T-cell (primary cell): ENCODE results near the gene SNX9. TPM values are rescaled to one million over a fixed set of nuclear protein-coding genes. Genes with fewer than 3 reads are reported as not detected.

ENCODE experiments used
- ATAC-seq, 4 experiments: fragments of 200-7000 bp in 3 of 4; fragments of 150-1000 bp in 1 of 4; cut with Tn5 transposase; replicated peaks in 1 of 4; 1 replicate in 3 of 4; 2 replicates in 1 of 4; pipeline ENCODE4 v1.10.0; 2021; ENCODE audit warnings: moderate library complexity in 3 of 4, mild to moderate bottlenecking in 2 of 4, moderate number of reproducible peaks in 1 of 4
- CTCF ChIA-PET, 2 donors: fragments of 300-600 bp; sonication (Branson Sonifier 250); formaldehyde crosslinking; loops; one replicate each; lab custom pipeline; 2022; ENCODE audit warnings: antibody characterized with exemption in 2 of 2; lab: Charles Lee
- POLR2A ChIA-PET, 2 donors: fragments of 300-600 bp; sonication (Branson Sonifier 250); formaldehyde crosslinking; loops; one replicate each; lab custom pipeline; 2022; ENCODE audit warnings: antibody characterized with exemption in 2 of 2; lab: Charles Lee
- DNase-seq, 35 experiments: peaks; one replicate each; pipeline versions ENCODE4 v3.0.0 to v3.0.0-alpha.2; 2013 to 2023
- H3K27ac ChIP-seq: one replicate; pipeline ENCODE4 v1.5.1; 2013; ENCODE audit warnings: low read length
- H3K27me3 ChIP-seq, 2 experiments: replicated peaks in 1 of 2; 1 replicate in 1 of 2; 2 replicates in 1 of 2; pipeline versions ENCODE4 v1.6.1 to v1.7.0; 2013; ENCODE audit warnings: low read length in 1 of 2, mixed read lengths in 1 of 2; ENCODE audit not compliant: control insufficient read depth in 2 of 2, insufficient read depth in 2 of 2; ENCODE audit errors: extremely low read depth in 1 of 2
- H3K36me3 ChIP-seq, 2 donors: 1 replicate in 1 of 2; 2 replicates in 1 of 2; pipeline versions ENCODE4 v1.6.1 to v1.7.0; 2013; ENCODE audit warnings: low read length in 1 of 2; ENCODE audit not compliant: control insufficient read depth in 2 of 2, insufficient read depth in 1 of 2; ENCODE audit errors: extremely low read depth in 1 of 2
- H3K4me1 ChIP-seq, 2 experiments: 1 replicate in 1 of 2; 2 replicates in 1 of 2; pipeline versions ENCODE4 v1.6.1 to v1.7.0; 2013; ENCODE audit warnings: low read length in 2 of 2, mixed read lengths in 1 of 2; ENCODE audit not compliant: insufficient read depth in 2 of 2, control insufficient read depth in 1 of 2; ENCODE audit errors: extremely low read depth in 1 of 2
- H3K4me3 ChIP-seq, 2 donors: 1 replicate in 1 of 2; 2 replicates in 1 of 2; pipeline versions ENCODE4 v1.5.1 to v1.7.0; 2013; ENCODE audit warnings: mild to moderate bottlenecking in 2 of 2, low read length in 1 of 2, moderate library complexity in 1 of 2; ENCODE audit not compliant: control insufficient read depth in 1 of 2; ENCODE audit errors: extremely low read depth in 1 of 2
- H3K9me3 ChIP-seq: 2 replicates; pipeline ENCODE4 v1.7.0; 2013
- H3K27ac Mint-ChIP-seq, 2 donors: one replicate each; pipeline ENCODE4 v1.8.0; 2020 to 2021; ENCODE audit warnings: mild to moderate bottlenecking in 2 of 2, mixed read lengths in 2 of 2
- H3K27me3 Mint-ChIP-seq, 2 donors: one replicate each; pipeline ENCODE4 v1.8.0; 2021 to 2022; ENCODE audit warnings: mixed read lengths in 2 of 2
- H3K36me3 Mint-ChIP-seq: one replicate; pipeline ENCODE4 v1.8.0; 2021; ENCODE audit warnings: mixed read lengths
- H3K4me1 Mint-ChIP-seq, 3 donors: one replicate each; pipeline ENCODE4 v1.8.0; 2020 to 2022; ENCODE audit warnings: mixed read lengths in 3 of 3, mild to moderate bottlenecking in 1 of 3
- H3K4me3 Mint-ChIP-seq, 3 donors: one replicate each; pipeline ENCODE4 v1.8.0; 2020 to 2022; ENCODE audit warnings: mild to moderate bottlenecking in 3 of 3, mixed read lengths in 3 of 3, moderate library complexity in 3 of 3
- H3K9me3 Mint-ChIP-seq, 3 donors: one replicate each; pipeline ENCODE4 v1.8.0; 2020 to 2022; ENCODE audit warnings: mixed read lengths in 3 of 3
- WGBS: methylation state at CpG from one replicate; pipeline ENCODE4 v1.1.5; 2013; ENCODE audit warnings: missing lambda C conversion rate; ENCODE audit not compliant: insufficient coverage; 5-methylcytosine and 5-hydroxymethylcytosine counted together
- total RNA-seq, 35 experiments: library from RNA in 6 of 35; stranded (reverse) in 6 of 35; fragments of 120-200 nt in 1 of 35; gene quantifications; one replicate each; pipeline versions ENCODE4 v1.2.1 to v1.2.4 and lab custom pipeline; 2013 to 2026

The SNX9 gene
- total RNA-seq, 5 donors from 2014 or later (not counting 1 experiment from before 2014, with no cell fraction given) = 20.5 to 25.9 (median 23.7) TPM

GRCh38 chr6:157983406-157984119 lies 160.5 kb downstream of the SNX9 start:
- H3K27me3 Mint-ChIP-seq = no peaks in the 10 kb centered on the region
- H3K27ac Mint-ChIP-seq = peak overlapping the region; percentile 63 to 74
- H3K9me3 Mint-ChIP-seq = no peaks in the 10 kb centered on the region

GRCh38 chr6:157984128-157984527 lies 161.1 kb downstream of the SNX9 start:
- peak overlapping the region; percentile 31 to 74 (median 47) for H3K4me3 Mint-ChIP-seq

More at GRCh38 chr6:157983406-157984119, 160.5 kb downstream of the SNX9 start:
- Mint-ChIP-seq H3K36me3 (no peaks in the 10 kb centered on the region), H3K4me1 (peaks cover 51 to 59% (median 51%) of the 10 kb centered on the region in 3 donors), H3K4me3 (peak overlapping the region; percentile 74 to 90 (median 85))
- DNase-seq (peak in 1 of 35 experiments; percentile 17), ATAC-seq (no peak)
- POLR2A ChIA-PET = interaction anchor here in 1 of 2 donors (0.6 to 2.1 kb wide), 3 partner anchors 43 to 1043 kb away, joined by 3 to 5 read pairs (median 4); no protein-coding TSS in a partner anchor
- Histone ChIP-seq H3K36me3 (peaks cover 0 to 2% of the 10 kb centered on the region in 2 donors), H3K4me1 (peaks cover 36 to 58% of the 10 kb centered on the region in 2 experiments), H3K4me3 (no peak overlapping the region), H3K27ac (no peak overlapping the region), H3K9me3 (no peaks in the 10 kb centered on the region), H3K27me3 (no peaks in the 10 kb centered on the region)
- WGBS = 61% methylated on average over 3 of the region's 9 CpGs
- CTCF ChIA-PET = interaction anchor here (0.9 to 4.0 kb wide), 5 partner anchors 10 to 85 kb away, joined by 3 to 29 read pairs (median 3); no protein-coding TSS in a partner anchor

GRCh38 chr6:157984686-157985225 lies 161.7 kb downstream of the SNX9 start:
- ChIA-PET POLR2A (interaction anchor here (0.6 to 1.0 kb wide), 4 partner anchors 8 to 36 kb away, joined by 3 to 8 read pairs (median 5); no protein-coding TSS in a partner anchor), CTCF (no interaction called here)
- Mint-ChIP-seq H3K27me3 (no peaks in the 10 kb centered on the region), H3K36me3 (no peaks in the 10 kb centered on the region), H3K4me3 (peak overlapping the region; percentile 31 to 74 (median 47)), H3K9me3 (no peaks in the 10 kb centered on the region), H3K27ac (peak overlapping the region in 1 of 2 donors; percentile 72), H3K4me1 (peaks cover 60 to 66% (median 60%) of the 10 kb centered on the region in 3 donors)
- ATAC-seq (no peak), DNase-seq (peak in 1 of 35 experiments; percentile 16)
- H3K9me3 ChIP-seq = no peaks in the 10 kb centered on the region
- peaks cover 0 to 2% of the 10 kb centered on the region in 2 donors for H3K36me3 ChIP-seq
- no peak overlapping the region for H3K27ac ChIP-seq
- H3K4me3 ChIP-seq = peak overlapping the region; percentile 9 to 54
- H3K4me1 ChIP-seq = peaks cover 45 to 64% of the 10 kb centered on the region in 2 experiments
- no peaks in the 10 kb centered on the region for H3K27me3 ChIP-seq
- 45% methylated on average over 8 of the region's 14 CpGs for WGBS

More at GRCh38 chr6:157984128-157984527, 161.1 kb downstream of the SNX9 start:
- peaks cover 56 to 65% (median 57%) of the 10 kb centered on the region in 3 donors for H3K4me1 Mint-ChIP-seq
- H3K27me3 ChIP-seq = no peaks in the 10 kb centered on the region
- H3K4me3 ChIP-seq = no peak overlapping the region
- H3K9me3 Mint-ChIP-seq = no peaks in the 10 kb centered on the region
- no peak overlapping the region for H3K27ac ChIP-seq
- no peak for ATAC-seq
- CTCF ChIA-PET = interaction anchor here in 1 of 2 donors (4.0 kb wide), 1 partner anchor 42 kb away, joined by 29 read pairs; no protein-coding TSS in a partner anchor
- no peaks in the 10 kb centered on the region for H3K9me3 ChIP-seq
- peaks cover 0 to 2% of the 10 kb centered on the region in 2 donors for H3K36me3 ChIP-seq
- H3K27ac Mint-ChIP-seq = peak overlapping the region in 1 of 2 donors; percentile 72
- no peaks in the 10 kb centered on the region for H3K36me3 Mint-ChIP-seq
- POLR2A ChIA-PET = interaction anchor here (0.6 to 2.1 kb wide), 5 partner anchors 9 to 42 kb away, joined by 3 to 8 read pairs (median 5); no protein-coding TSS in a partner anchor
- peaks cover 41 to 63% of the 10 kb centered on the region in 2 experiments for H3K4me1 ChIP-seq
- H3K27me3 Mint-ChIP-seq = no peaks in the 10 kb centered on the region
- WGBS = 100% methylated on average over 3 of the region's 4 CpGs
- DNase-seq = no peak

- Mint-ChIP-seq H3K4me3 (peak overlapping the region in 1 of 3 donors; percentile 74), H3K4me1 (peaks cover 59 to 66% (median 60%) of the 10 kb centered on the region in 3 donors), H3K27ac (no peak overlapping the region), H3K36me3 (no peaks in the 10 kb centered on the region), H3K9me3 (no peaks in the 10 kb centered on the region), H3K27me3 (no peaks in the 10 kb centered on the region)
- ATAC-seq = no peak
- CTCF ChIA-PET = no interaction called here
- Histone ChIP-seq H3K9me3 (no peaks in the 10 kb centered on the region), H3K4me3 (no peak overlapping the region), H3K27me3 (no peaks in the 10 kb centered on the region), H3K27ac (no peak overlapping the region), H3K4me1 (peaks cover 49 to 70% of the 10 kb centered on the region in 2 experiments), H3K36me3 (peaks cover 0 to 2% of the 10 kb centered on the region in 2 donors)
- no peak for DNase-seq
- 97% methylated on average over 10 of the region's 13 CpGs for WGBS
- POLR2A ChIA-PET = interaction anchor here (0.6 to 1.0 kb wide), 2 partner anchors 8 to 11 kb away, joined by 3 to 6 read pairs; no protein-coding TSS in a partner anchor
Observed at GRCh38 chr6:157985378-157986155, 162.5 kb downstream of the SNX9 start.

GRCh38 chr6:157987788-157988699 lies 165.0 kb downstream of the SNX9 start:
- Histone ChIP-seq H3K9me3 (no peaks in the 10 kb centered on the region), H3K36me3 (peaks cover 0 to 2% of the 10 kb centered on the region in 2 donors), H3K4me1 (peaks cover 53 to 59% of the 10 kb centered on the region in 2 experiments), H3K27me3 (no peaks in the 10 kb centered on the region), H3K27ac (no peak overlapping the region), H3K4me3 (no peak overlapping the region)
- H3K27ac Mint-ChIP-seq = peak overlapping the region in 1 of 2 donors; percentile 56
- H3K4me3 Mint-ChIP-seq = no peak overlapping the region
- H3K27me3 Mint-ChIP-seq = no peaks in the 10 kb centered on the region
- WGBS = 90% methylated on average over 15 of the region's 20 CpGs
- ChIA-PET CTCF (no interaction called here), POLR2A (no interaction called here)
- DNase-seq (no peak), ATAC-seq (no peak)
- no peaks in the 10 kb centered on the region for H3K9me3 Mint-ChIP-seq
- peaks cover 62 to 72% (median 63%) of the 10 kb centered on the region in 3 donors for H3K4me1 Mint-ChIP-seq
- peaks cover 3% of the 10 kb centered on the region for H3K36me3 Mint-ChIP-seq
